ENCODE data around the gene SP100. TPM values are rescaled to one million over a fixed set of nuclear protein-coding genes. Genes with fewer than 3 reads are reported as not detected.

Gene SP100
- total and polyA plus RNA-seq, 2 of the 8 experiments (the other 6 are each of a cell fraction or from before 2014, with no cell fraction given) = 0.06 to 1.1 TPM

GRCh38 chr2:230449901-230450467 is 34.0 kb downstream of the SP100 start (continued):
- TF ChIP-seq CHD7 (IDR thresholded peaks at IDR 0.05; ENCODE audit: insufficient replicate concordance, low read length) (no peak), SIN3A (conservative IDR thresholded peaks at IDR 0.05 in 1 of 2, IDR thresholded peaks at IDR 0.05 in 1 of 2; ENCODE audit: low read depth in 1 of 2, low read length in 2 of 2) (no peak), SIX5 (IDR thresholded peaks at IDR 0.05; ENCODE audit: low read depth, low read length) (no peak), CHD2 (IDR thresholded peaks at IDR 0.05; ENCODE audit: low read length) (no peak)
- TF ChIP-seq, protein P1, sequence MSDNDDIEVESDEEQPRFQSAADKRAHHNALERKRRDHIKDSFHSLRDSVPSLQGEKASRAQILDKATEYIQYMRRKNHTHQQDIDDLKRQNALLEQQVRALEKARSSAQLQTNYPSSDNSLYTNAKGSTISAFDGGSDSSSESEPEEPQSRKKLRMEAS (IDR thresholded peaks at IDR 0.05) = no peak
